NCI-H446 (cell line): ENCODE measurements around the gene GIMAP8.
"Not testable (repeated sequence)": the region's sequence is repeated elsewhere in the genome, so short reads cannot be mapped to it uniquely, and the experiment has no call there.

ENCODE experiments used
- DNase-seq, 2 experiments: peaks; one replicate each; lab custom pipeline; 2025; lab: John Stamatoyannopoulos, UW

GIMAP8 gene

GRCh38 chr7:150464962-150465361 lies 14.5 kb downstream of the GIMAP8 start:
- DNase-seq: no peak

- no peak for DNase-seq
Observed at GRCh38 chr7:150465414-150465813, 15.0 kb downstream of the GIMAP8 start.

- no peak for DNase-seq
Observed at GRCh38 chr7:150466477-150466876, 16.0 kb downstream of the GIMAP8 start.

GRCh38 chr7:150468241-150468640 lies 17.8 kb downstream of the GIMAP8 start:
- DNase-seq: no peak

DNA sequence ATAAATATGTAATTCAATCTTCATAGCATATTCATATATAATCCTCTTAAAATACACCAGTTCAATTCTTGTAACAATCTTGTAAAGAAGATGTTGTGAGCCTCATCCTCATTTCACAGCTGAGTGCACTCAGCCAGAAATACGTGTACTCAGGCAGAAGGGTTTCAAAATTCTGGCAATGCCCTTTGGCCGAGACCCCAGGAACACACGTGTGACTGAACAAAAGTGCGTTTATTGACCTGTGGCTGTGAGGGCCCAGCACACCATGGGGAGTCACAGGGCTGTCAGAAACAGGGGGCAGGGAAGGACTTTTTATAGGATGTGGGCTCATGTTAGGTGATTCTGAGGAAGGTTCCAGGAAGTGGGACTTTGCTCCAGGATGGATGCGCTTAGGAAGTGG lies 21.5 kb downstream of the GIMAP8 start:
- DNase-seq: no peak

DNA sequence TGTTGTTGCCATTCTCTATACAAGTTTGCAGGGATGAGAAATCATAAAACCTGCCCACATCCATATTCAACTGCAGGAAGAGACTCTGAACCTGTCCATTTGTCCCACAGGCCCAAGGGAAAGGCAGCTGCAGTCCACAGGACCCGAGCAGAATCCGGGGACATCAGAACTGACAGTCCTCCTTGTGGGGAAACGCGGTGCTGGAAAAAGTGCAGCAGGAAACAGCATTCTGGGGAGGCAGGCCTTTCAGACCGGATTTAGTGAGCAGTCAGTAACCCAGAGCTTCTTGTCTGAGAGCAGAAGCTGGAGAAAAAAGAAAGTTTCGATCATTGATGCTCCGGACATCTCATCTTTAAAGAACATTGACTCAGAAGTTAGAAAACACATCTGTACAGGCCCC lies 23.5 kb downstream of the GIMAP8 start:
- DNase-seq: no peak

- no peak for DNase-seq
Observed at GRCh38 chr7:150476285-150476684, 25.9 kb downstream of the GIMAP8 start.

GRCh38 chr7:150476819-150477631 lies 26.6 kb downstream of the GIMAP8 start:
- DNase-seq: no peak

DNA sequence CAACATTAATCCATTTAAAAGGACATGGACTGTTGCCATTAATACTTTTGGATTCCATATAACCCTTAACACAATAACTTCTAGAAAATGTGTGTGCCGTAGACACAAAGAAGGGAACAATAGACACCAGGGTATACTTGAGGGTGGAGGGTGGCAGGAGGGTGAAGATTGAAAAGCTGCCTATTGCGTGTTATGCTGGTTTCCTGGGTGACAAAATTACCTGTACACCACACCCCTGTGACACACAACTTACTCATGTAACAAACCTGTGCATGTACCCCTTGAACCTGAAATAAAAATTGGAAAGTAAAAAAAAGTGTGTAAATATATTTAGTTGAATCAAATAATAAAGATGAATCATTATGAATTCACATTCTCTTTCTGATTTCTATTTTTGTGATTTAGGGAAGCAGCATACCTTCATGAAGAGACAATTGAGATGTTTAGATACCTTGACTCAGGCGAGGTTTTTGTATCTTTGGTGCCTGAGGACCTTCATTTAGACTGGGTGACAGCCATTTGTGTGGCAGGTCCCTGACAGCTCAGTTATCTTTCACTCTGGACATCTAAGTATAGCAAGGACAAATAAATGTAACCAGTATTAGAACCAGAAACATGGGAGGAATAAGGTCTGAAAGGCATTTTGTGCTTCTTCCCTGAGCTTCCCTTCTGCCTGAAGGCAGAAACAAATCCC lies 28.7 kb downstream of the GIMAP8 start:
- no peak for DNase-seq

- no peak for DNase-seq
Observed at GRCh38 chr7:150481186-150481920, 30.9 kb downstream of the GIMAP8 start.

DNA sequence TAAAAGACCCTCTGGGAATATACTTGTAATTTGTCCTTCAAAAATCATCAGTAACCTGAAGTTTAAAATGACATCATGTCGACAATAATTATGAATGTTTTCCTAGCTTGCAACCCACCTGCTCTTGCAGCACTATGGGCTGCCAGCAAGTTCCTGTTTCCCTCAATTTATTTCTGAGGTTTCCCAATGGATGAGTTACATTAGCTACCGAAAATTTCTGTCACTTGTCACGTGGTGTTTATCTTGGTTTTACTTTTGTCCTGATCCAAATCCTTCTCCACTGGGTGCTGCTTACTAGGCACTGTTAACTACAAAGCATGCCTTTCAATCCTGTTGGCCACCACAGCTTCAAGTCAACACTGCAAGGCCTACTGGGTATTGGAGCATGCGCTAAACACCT lies 31.5 kb downstream of the GIMAP8 start:
- no peak for DNase-seq

DNA sequence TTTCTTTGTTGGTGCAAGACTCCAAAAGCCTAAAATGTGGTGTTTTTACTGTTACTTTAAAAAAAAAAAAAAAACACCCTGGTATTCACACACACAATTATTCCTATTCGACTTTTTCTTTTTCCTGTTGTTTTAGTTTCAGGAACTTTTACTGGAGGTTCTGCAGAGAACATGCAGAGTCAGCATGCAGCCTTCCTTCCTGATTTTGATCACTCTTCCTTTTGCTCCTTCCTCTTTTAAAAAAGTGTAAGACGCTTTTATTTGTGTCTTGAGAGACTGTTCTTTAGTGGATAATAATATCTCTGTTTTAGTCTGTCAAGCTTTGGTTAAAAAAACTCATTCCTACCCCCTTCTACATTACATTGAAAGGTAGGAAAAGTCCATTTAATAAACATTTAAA lies 33.1 kb downstream of the GIMAP8 start:
- not testable (repeated sequence) for DNase-seq

GRCh38 chr7:150484071-150484470 lies 33.6 kb downstream of the GIMAP8 start:
- DNase-seq: not testable (repeated sequence)

GRCh38 chr7:150487625-150488024 lies 37.2 kb downstream of the GIMAP8 start:
- no peak for DNase-seq

GRCh38 chr7:150489782-150490181 lies 39.4 kb downstream of the GIMAP8 start:
- DNase-seq: no peak

DNA sequence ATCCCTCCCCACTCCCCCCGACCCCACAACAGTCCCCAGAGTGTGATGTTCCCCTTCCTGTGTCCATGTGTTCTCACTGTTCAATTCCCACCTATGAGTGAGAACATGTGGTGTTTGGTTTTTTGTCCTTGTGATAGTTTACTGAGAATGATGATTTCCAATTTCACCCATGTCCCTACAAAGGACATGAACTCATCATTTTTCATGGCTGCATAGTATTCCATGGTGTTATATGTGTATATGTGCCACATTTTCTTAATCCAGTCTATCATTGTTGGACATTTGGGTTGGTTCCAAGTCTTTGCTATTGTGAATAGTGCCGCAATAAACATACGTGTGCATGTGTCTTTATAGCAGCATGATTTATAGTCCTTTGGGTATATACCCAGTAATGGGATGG lies 43.0 kb downstream of the GIMAP8 start:
- not testable (repeated sequence) for DNase-seq

- DNase-seq: no peak
Observed at GRCh38 chr7:150502519-150502918, 52.1 kb downstream of the GIMAP8 start.

GRCh38 chr7:150503155-150503554 lies 52.7 kb downstream of the GIMAP8 start:
- no peak for DNase-seq

- no peak for DNase-seq
Observed at GRCh38 chr7:150503581-150503980, 53.2 kb downstream of the GIMAP8 start.

DNA sequence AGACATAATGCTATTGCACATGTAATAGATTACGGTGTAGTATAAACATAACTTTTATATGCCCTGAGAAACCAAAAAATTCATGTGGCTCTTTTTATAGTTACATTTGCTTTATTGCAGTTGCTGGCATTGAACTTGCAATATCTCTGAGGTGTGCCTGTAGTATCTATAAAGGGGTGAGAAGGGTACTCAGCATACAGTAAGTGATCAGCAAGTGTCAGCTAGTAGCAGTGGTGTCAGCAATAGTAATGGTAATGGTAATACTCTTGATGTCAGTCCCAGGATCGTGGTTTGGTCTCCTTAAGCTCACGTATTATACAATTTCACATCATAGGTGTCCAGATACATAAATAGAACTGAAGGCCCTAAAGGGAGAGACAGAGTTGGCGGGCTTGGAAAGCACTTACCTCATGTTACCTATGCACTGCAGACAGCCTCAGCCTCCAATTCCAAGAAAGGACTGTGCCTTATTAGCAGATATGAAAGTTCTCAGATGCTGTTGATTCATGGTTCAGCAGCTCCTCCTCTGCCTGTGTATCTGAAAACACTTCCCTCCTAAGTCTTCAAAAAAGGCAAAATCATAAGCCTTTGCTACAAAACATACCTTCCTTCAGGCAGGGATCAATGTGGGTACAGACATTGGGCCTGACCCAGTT lies 57.6 kb downstream of the GIMAP8 start:
- DNase-seq: no peak

DNA sequence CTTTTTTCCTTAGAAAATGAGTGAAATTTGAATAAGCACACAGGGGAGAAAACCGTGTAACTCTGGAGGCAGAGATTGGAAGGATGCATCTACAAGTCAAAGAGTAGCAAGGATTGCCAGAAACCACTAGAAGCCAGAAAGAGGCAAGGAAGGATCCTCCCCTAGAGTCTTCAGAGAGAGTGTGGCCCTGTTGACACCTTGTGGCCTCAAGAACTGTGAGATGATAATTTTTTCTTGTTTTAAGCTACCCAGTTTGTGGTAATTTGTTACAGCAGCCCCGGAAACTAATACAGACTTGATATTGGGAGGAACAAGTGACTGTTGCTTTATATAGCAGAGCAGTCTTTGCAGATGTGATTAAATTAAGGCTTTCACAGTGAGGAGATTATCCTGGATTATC lies 60.6 kb downstream of the GIMAP8 start:
- DNase-seq: no peak

DNA sequence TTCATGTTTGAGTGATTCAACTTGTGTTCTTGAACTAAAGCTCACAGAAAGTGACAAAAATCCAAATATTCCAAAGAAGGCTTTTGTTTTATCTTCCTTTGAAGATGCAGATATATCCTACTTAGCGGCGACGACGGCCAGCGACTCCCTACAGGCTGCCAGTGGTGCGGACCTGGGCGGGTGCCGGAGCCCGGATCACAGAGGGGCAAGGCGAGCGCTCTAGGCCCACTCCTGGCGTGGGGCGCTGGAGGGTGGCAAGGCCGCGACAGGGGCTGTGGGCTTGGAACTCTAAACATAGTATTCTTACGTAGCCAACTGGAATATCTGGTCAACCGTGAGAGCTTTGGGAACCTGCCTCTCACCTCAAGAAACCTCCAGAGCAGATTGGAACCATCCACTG lies 63.3 kb downstream of the GIMAP8 start:
- DNase-seq: no peak
